Body of pancreas (tissue), 4 donors: Measurements from ENCODE around the gene IL1RAPL2.

ENCODE experiments used
- POLR2A ChIP-seq, 3 donors: fragments of 450-650 bp; IDR thresholded peaks; one replicate each; pipeline ENCODE4 v1.6.1; 2016; ENCODE audit warnings: antibody characterized with exemption in 3 of 3, mild to moderate bottlenecking in 2 of 3
- TF ChIP-seq, protein P1 (sequence below), 7 experiments: fragments of 450-650 bp in 4 of 7; fragments of 200-600 bp in 3 of 7; sonication (generic) in 3 of 7; IDR thresholded peaks; one replicate each; pipeline ENCODE4 v1.5.1; 2016 to 2019; ENCODE audit warnings: antibody characterized with exemption in 7 of 7

DNA sequence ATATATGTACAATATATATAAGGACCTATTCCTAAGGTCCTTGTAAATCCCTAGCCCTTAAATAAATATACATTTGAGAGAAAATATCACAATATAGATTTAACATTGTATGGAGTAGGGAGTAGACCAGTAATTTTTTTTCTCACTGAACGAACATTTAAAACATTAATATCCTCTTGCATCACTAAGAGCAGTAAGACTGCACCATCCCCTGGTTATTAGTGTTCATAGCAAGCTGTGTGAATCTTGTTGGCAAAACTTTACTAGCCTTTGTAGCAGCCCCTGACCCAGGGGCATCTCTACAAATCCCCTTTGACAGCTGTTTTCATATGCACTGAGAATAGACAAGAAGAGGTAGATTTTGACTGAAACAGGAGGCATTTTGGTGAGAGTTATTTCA is 146.5 kb downstream of the IL1RAPL2 start:
- TF ChIP-seq, protein P1, sequence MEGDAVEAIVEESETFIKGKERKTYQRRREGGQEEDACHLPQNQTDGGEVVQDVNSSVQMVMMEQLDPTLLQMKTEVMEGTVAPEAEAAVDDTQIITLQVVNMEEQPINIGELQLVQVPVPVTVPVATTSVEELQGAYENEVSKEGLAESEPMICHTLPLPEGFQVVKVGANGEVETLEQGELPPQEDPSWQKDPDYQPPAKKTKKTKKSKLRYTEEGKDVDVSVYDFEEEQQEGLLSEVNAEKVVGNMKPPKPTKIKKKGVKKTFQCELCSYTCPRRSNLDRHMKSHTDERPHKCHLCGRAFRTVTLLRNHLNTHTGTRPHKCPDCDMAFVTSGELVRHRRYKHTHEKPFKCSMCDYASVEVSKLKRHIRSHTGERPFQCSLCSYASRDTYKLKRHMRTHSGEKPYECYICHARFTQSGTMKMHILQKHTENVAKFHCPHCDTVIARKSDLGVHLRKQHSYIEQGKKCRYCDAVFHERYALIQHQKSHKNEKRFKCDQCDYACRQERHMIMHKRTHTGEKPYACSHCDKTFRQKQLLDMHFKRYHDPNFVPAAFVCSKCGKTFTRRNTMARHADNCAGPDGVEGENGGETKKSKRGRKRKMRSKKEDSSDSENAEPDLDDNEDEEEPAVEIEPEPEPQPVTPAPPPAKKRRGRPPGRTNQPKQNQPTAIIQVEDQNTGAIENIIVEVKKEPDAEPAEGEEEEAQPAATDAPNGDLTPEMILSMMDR (IDR thresholded peaks at IDR 0.05): peak in 2 of 7 experiments; percentile 19 to 35
- TF ChIP-seq POLR2A (IDR thresholded peaks at IDR 0.05): no peak
